NCI-H82 (cell line): Measurements from ENCODE around the gene CALM1.

ENCODE experiments used
- DNase-seq: peaks from one replicate; lab custom pipeline; 2025; lab: John Stamatoyannopoulos, UW

The CALM1 gene

DNA sequence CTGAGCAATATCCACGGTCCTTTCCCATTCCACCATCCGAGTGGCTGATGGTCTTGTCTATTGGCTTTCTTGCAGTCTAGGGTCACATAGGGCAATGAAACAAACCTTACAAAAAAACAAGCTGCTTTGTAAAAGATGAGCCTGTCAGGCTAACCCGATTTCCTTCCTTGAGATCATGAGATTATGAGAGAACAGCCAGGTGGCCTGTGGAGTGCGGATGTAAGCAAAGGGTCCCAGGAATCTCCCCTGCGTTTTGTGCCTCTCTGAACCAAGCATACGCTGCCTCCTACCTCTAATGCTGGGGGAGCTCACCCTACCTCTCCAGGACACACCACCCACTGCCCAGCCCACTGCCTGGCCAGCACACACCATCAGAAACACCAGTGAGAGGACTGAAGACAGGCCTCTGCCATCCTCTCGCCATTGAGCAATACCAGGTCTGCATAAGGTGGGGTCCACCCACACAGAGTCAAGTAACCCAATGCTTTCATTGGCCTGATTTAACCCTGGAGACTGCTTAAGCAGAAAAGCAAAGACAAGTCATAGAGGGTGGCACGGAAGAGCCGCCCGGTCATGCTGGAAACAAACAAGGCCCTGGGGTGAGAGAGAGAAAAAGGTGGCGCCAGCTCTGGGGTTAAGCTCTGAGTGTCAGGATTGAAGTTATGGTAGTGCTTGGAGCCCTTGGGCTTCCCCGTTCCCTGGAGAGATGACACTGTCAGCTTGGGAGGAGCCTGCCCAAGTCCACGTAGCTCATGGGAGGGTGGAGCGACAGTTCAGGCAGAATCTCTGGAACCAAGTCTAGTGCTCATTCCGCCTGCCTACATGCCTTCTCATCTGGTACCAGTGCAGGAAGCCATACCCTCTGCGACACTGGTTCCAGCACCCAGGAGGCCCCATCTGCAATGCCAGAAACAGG is 46.6 kb downstream of the CALM1 start:
- DNase-seq: peak; percentile 94

DNA sequence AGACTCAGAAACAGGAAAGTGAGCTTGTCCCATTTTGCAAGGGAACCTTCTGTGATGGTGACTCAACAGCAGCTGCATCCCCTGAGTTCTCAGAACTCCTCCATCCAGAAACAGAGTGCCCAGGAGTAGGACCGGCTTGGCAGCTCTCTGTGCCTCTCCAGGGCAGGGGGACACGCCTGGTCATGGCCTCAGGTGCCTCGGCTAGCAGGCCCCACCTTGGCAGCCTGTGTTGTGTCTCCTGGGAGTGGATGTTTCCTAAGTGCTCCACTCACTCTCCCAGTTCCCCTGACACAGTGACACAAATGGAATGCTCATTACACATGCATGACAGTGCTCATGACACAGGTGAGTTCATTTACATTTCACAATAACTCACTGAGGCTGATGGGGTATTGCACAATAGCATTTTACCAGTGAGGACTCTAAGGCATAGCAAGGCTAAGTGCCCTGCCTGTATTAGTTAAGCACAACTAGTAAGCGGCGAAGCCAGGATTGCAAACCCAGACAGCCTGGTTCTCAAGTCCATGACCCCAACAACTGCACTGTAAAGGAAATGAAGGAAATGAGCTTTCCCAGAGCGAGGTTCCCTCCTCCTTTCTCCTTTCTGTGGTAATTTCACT is 47.4 kb downstream of the CALM1 start:
- peak; percentile 32 for DNase-seq

DNA sequence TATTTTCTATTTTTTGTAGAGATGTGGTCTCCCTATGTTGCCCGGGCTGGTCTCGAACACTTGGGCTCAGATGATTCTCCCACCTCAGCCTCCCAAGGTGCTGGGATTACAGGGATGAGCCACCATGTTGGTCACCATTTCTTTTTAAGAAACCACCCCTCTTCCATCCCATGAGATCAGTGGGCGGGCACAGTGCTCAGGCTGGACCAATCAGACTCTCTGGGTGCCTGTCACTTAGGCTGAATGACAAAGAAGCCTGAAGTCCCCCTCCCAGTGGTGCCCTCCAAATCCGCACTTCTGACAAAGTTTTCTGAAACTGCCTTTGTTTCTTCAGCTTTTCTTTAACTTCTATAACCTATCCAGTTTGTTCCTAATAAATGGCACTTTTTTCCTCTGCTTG is 48.2 kb downstream of the CALM1 start:
- DNase-seq: peak; percentile 34

GRCh38 chr14:90446405-90446804 is 49.6 kb downstream of the CALM1 start:
- no peak for DNase-seq

GRCh38 chr14:90447720-90448497 is 51.1 kb downstream of the CALM1 start:
- no peak for DNase-seq

GRCh38 chr14:90449411-90449810 is 52.6 kb downstream of the CALM1 start:
- no peak for DNase-seq

DNA sequence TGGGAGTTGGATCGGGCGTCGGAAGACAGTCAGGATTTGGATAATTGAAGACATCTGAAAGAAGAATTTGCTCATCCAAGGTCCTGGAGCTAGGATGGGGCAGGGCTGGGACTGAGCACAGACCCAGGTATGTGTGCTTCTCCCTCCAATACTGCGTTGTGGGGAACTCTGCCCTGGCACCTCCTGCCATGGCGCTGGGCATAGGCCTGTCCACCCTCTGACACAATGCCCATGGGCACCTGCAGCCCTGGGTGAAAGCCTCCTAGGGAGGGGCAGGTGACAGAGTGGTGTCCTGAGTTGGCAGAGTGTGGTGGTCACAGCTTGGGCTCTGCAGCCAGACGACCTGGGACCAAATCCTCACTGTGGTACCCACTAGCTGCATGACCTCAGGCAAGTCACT is 53.3 kb downstream of the CALM1 start:
- no peak for DNase-seq

GRCh38 chr14:90450667-90451066 is 53.8 kb downstream of the CALM1 start:
- no peak for DNase-seq

DNA sequence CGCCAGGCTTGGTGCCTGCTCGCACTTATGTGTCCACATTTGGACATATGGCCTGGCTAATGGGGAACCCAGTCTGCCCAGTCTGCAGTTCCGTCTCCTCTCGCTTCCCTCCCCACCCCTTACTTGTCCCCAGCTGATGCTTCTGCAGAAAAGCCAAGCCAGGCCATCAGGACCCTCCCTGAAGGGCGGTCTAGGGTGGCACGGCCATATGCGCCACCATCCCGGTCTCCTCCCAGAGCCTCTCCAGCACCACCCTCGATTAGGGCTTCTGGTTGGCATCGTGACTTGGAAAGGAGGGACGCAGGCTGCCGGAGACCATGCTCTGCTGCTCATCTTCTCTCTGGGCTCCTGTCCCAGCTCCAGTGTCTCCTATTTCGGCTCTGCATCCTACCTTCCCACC is 54.6 kb downstream of the CALM1 start:
- DNase-seq: no peak

DNA sequence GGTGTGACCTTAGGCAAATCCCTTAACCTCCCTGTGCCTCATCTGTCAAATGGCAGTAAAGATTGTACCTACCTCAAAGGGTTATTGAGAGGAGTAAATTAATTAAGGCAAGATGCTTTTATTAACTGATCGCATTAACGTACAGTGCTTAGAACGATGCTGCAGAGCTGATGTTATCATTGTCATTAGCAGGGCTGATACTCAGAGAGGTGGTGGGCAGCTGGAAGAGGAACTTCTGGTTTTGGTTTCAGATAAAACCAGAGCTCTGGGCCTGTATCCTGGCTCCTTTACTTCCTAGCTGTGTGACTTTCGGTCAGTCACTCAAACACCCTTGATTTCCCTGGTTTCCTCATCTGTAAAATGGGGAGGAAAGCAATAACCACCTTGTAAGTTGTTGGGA is 55.1 kb downstream of the CALM1 start:
- DNase-seq: peak; percentile 36

- no peak for DNase-seq
These were observed 55.5 kb downstream of the CALM1 start for GRCh38 chr14:90452366-90452765.

DNA sequence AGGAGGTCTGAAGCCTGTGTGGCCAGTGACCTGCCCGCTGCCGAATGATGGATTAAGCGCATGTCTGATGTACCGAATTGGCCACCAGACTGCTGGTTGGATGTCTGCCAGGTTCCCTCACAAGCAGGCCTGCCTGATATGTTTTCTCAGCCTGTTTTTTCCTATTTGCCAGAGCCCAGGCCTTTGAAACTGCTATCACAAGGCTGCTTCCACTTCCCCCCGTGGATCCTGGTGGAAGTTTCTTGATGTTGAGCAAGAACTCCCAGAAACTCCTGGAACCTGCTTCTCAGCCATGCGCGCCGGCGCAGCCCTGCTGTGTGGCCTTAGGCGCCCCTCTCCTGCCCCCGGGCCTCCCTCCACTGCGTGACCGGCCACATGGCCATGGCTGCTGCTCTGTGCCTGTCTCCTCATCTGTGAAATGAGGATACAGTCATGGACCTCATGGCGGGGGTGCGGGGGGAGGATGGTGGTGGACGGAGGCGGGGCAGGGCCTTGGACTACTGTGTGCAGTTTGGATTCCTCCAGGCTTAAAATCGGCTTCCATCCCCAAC is 56.6 kb downstream of the CALM1 start:
- DNase-seq: peak; percentile 62

DNA sequence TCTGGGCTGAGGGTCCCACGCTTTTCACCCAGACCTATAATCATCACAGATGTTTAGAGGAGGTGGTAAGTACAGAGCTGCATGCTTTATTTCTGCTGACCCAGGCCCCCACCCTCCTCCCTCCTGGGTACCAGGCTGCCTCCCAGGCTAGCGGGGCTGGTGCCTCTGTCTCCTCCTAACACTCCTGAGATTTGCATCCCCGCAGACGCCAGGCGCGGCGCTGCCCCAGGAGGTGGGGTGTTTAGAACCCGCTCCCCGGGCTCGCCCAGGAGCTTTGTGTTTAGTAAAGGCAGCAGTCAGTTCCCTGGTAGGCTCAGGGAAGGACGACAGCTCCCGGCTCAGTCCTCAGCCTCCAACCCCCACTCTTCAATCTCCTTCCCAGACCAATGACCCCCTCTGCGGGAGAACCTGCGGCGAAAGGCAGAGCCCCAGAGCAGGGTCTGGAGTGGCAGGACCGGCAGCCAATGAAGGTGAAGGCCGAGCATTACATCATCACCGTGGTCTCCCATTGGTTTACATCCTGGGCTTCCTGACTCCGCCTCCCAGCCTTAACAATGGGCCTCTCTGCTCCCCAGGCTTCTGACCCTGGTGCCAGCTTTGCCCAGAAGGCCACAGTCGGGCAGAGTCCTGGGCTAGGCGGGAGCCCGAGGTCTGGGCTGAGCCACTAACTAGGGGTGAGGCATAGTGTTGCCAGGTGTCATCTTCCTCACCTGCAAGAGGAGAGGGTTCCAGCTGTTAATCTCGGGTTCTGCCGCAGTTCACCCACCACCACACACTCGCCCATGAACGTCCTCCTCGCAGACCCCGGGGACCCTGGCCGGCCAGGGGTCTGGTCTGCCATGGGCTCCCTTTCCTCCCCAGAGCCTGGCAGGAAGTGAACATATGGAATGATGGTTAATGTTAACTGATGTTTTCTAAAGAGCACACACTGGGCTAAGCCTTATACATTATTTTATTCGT is 57.5 kb downstream of the CALM1 start:
- DNase-seq: peak; percentile 93

GRCh38 chr14:90455100-90455571 is 58.3 kb downstream of the CALM1 start:
- peak; percentile 52 for DNase-seq

GRCh38 chr14:90456551-90456950 is 59.7 kb downstream of the CALM1 start:
- DNase-seq: no peak

GRCh38 chr14:90457186-90457585 is 60.4 kb downstream of the CALM1 start:
- no peak for DNase-seq
